Measurements from ENCODE around the gene ZSCAN5C.

DNA sequence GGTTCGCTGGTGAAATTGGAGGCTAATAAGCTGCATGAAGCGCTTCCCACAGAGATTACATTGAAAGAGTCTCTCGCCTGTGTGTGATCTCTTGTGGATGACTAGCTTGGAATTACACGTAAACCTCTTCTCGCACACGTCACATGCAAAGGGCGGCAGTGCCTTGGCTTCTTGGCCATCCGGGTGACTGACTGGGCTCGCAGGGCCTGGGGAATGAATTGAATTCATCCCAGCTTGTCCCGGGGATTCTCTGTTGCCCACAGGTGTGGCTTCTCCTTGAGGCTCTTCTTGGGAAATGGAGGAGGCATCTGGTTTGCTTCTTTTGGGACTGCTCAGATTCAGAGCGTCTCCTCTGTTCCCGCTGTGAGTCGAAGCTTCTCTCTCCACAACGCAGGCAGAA is 19.8 kb downstream of the ZSCAN5C start:
- no peak for TF ChIP-seq POLR2A (IDR thresholded peaks at IDR 0.05)
- TF ChIP-seq, protein P1, sequence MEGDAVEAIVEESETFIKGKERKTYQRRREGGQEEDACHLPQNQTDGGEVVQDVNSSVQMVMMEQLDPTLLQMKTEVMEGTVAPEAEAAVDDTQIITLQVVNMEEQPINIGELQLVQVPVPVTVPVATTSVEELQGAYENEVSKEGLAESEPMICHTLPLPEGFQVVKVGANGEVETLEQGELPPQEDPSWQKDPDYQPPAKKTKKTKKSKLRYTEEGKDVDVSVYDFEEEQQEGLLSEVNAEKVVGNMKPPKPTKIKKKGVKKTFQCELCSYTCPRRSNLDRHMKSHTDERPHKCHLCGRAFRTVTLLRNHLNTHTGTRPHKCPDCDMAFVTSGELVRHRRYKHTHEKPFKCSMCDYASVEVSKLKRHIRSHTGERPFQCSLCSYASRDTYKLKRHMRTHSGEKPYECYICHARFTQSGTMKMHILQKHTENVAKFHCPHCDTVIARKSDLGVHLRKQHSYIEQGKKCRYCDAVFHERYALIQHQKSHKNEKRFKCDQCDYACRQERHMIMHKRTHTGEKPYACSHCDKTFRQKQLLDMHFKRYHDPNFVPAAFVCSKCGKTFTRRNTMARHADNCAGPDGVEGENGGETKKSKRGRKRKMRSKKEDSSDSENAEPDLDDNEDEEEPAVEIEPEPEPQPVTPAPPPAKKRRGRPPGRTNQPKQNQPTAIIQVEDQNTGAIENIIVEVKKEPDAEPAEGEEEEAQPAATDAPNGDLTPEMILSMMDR (IDR thresholded peaks at IDR 0.05), result no peak

Data from vagina (tissue), 2 donors.